AG08396 (cell line): ENCODE results near the gene CRIP2.

Experiments
- DNase-seq: peaks from one replicate; pipeline ENCODE4 v3.0.0; 2012; ENCODE audit warnings: low spot score, mixed read lengths

The CRIP2 gene

GRCh38 chr14:105528586-105529318, 54.1 kb downstream of the CRIP2 start:
- DNase-seq: no peak

GRCh38 chr14:105529319-105529568, 54.6 kb downstream of the CRIP2 start:
- no peak for DNase-seq
